GM23338 (cell line): ENCODE data around the gene OTUB2. TPM values are rescaled to one million over a fixed set of nuclear protein-coding genes. Genes with fewer than 3 reads are reported as not detected.

ENCODE experiments used
- ATAC-seq: fragments of 200-7000 bp; cut with Tn5 transposase; 3 replicates; pipeline ENCODE4 v1.9.1; 2020
- DNase-seq: peaks from one replicate; pipeline ENCODE4 v3.0.0-alpha.2; 2015; ENCODE audit warnings: low spot score
- H2AFZ ChIP-seq: fragments of 200-600 bp; sonication (generic); 2 replicates; pipeline ENCODE4 v1.8.0; 2016; ENCODE audit warnings: antibody characterized with exemption, mild to moderate bottlenecking, moderate library complexity
- H3F3A ChIP-seq: fragments of 200-600 bp; sonication (generic); replicated peaks from 2 replicates; pipeline ENCODE4 v1.8.0; 2017; ENCODE audit warnings: antibody characterized with exemption, mixed run types, low read depth
- H3K27ac ChIP-seq: fragments of 200-600 bp; sonication (generic); 2 replicates; pipeline ENCODE4 v1.6.1; 2016; ENCODE audit warnings: low read depth
- H3K27me3 ChIP-seq: fragments of 200-600 bp; sonication (generic); 2 replicates; pipeline ENCODE4 v1.8.0; 2016; ENCODE audit warnings: mild to moderate bottlenecking, mixed run types, moderate library complexity; ENCODE audit not compliant: insufficient read depth
- H3K36me3 ChIP-seq: fragments of 200-600 bp; sonication (generic); 2 replicates; pipeline ENCODE4 v1.8.0; 2016; ENCODE audit warnings: mild to moderate bottlenecking; ENCODE audit not compliant: insufficient read depth
- H3K4me1 ChIP-seq: fragments of 200-600 bp; sonication (generic); 2 replicates; pipeline ENCODE4 v1.8.0; 2016; ENCODE audit warnings: mild to moderate bottlenecking, moderate library complexity; ENCODE audit not compliant: insufficient read depth
- H3K4me2 ChIP-seq: fragments of 200-600 bp; sonication (generic); 2 replicates; pipeline ENCODE4 v1.7.1; 2017; ENCODE audit warnings: mixed run types
- H3K4me3 ChIP-seq: fragments of 200-600 bp; sonication (generic); 2 replicates; pipeline ENCODE4 v1.6.1; 2016; ENCODE audit warnings: mixed run types
- H3K79me2 ChIP-seq: fragments of 200-600 bp; sonication (generic); replicated peaks from 2 replicates; pipeline ENCODE4 v1.8.0; 2017; ENCODE audit warnings: mild to moderate bottlenecking; ENCODE audit not compliant: insufficient read depth
- H3K9me2 ChIP-seq: fragments of 200-600 bp; sonication (generic); 2 replicates; pipeline ENCODE4 v1.8.0; 2017; ENCODE audit not compliant: insufficient read depth
- H4K20me1 ChIP-seq: fragments of 200-600 bp; sonication (generic); replicated peaks from 2 replicates; pipeline ENCODE4 v1.8.0; 2017; ENCODE audit warnings: mild to moderate bottlenecking; ENCODE audit not compliant: insufficient read depth
- H3K27ac Mint-ChIP-seq: 2 replicates; pipeline ENCODE4 v1.8.0; 2020; ENCODE audit warnings: inconsistent platforms, mild to moderate bottlenecking, moderate library complexity, mixed read lengths
- H3K27me3 Mint-ChIP-seq: 3 replicates; pipeline ENCODE4 v1.8.0; 2022; ENCODE audit warnings: low read depth, mild to moderate bottlenecking, moderate library complexity, mixed read lengths, inconsistent platforms; ENCODE audit not compliant: insufficient read depth, poor library complexity
- H3K36me3 Mint-ChIP-seq: 3 replicates; pipeline ENCODE4 v1.8.0; 2021; ENCODE audit warnings: low read depth, mild to moderate bottlenecking, inconsistent platforms, moderate library complexity, mixed read lengths
- H3K4me1 Mint-ChIP-seq: 3 replicates; pipeline ENCODE4 v1.8.0; 2020; ENCODE audit warnings: mild to moderate bottlenecking, inconsistent platforms, mixed read lengths
- H3K4me3 Mint-ChIP-seq: 3 replicates; pipeline ENCODE4 v1.8.0; 2021; ENCODE audit warnings: moderate library complexity, mild to moderate bottlenecking, inconsistent platforms, mixed read lengths
- H3K9me3 Mint-ChIP-seq: 3 replicates; pipeline ENCODE4 v1.8.0; 2020; ENCODE audit warnings: moderate library complexity, mild to moderate bottlenecking, inconsistent platforms, mixed read lengths
- EZH2 ChIP-seq: fragments of 200-600 bp; sonication (generic); IDR thresholded peaks from one replicate; pipeline ENCODE4 v1.8.0; 2017; ENCODE audit warnings: antibody characterized with exemption, mild to moderate bottlenecking, low read depth; ENCODE audit not compliant: unreplicated experiment
- EZH2phosphoT487 ChIP-seq: fragments of 200-600 bp; sonication (generic); IDR thresholded peaks from one replicate; pipeline ENCODE4 v1.8.1; 2018; ENCODE audit warnings: antibody characterized with exemption; ENCODE audit not compliant: unreplicated experiment
- JUNB ChIP-seq: IDR thresholded peaks from one replicate; pipeline ENCODE4 v1.6.1; 2016; ENCODE audit warnings: antibody characterized with exemption; ENCODE audit not compliant: unreplicated experiment
- NANOG ChIP-seq: IDR thresholded peaks from 2 replicates; pipeline ENCODE4 v1.6.1; 2016; ENCODE audit warnings: antibody characterized with exemption, borderline replicate concordance
- POLR2AphosphoS5 ChIP-seq: IDR thresholded peaks from 2 replicates; pipeline ENCODE4 v1.6.1; 2016; ENCODE audit warnings: antibody characterized with exemption, low read depth
- ZNF114 ChIP-seq: fragments of 250-450 bp; sonication (Bioruptor Pico); IDR thresholded peaks from 2 replicates; pipeline ENCODE4 v1.5.0; 2020; ENCODE audit warnings: mild to moderate bottlenecking, moderate library complexity
- ZNF331 ChIP-seq: fragments of 250-450 bp; sonication (Bioruptor Pico); IDR thresholded peaks from 2 replicates; pipeline ENCODE4 v1.5.0; 2020; ENCODE audit warnings: low read depth, mild to moderate bottlenecking, moderate library complexity
- polyA plus RNA-seq: library from polyadenylated mRNA; unstranded; fragments of >200 nt; fragmentation: Nextera tagmentation; extraction: Ambion mirVana; gene quantifications from 2 replicates; pipeline ENCODE4 v1.2.1, GENCODE V29; 2016
- total RNA-seq: library from RNA; depleted of rRNA; stranded (reverse); fragments of >200 nt; shearing (Covaris generic); gene quantifications from 2 replicates; pipeline ENCODE4 v1.2.3, GENCODE V29; 2014
- TF ChIP-seq, protein P1 (sequence below): IDR thresholded peaks from one replicate; pipeline ENCODE4 v1.6.1; 2018; ENCODE audit warnings: antibody characterized with exemption; ENCODE audit not compliant: unreplicated experiment
- TF ChIP-seq, protein P2 (sequence below): fragments of 250-450 bp; sonication (Bioruptor Pico); IDR thresholded peaks from 2 replicates; pipeline ENCODE4 v1.5.0; 2020; ENCODE audit warnings: mild to moderate bottlenecking, moderate library complexity
- TF ChIP-seq, protein P3 (sequence below): IDR thresholded peaks from 2 replicates; pipeline ENCODE4 v1.6.1; 2016; ENCODE audit warnings: antibody characterized with exemption
- TF ChIP-seq, protein P4 (sequence below), 2 experiments: fragments of 200-600 bp in 1 of 2; sonication (generic) in 1 of 2; conservative IDR thresholded peaks; 2 replicates each; pipeline versions ENCODE4 v1.5.1 to v1.6.1; 2016 to 2017; ENCODE audit warnings: antibody characterized with exemption in 2 of 2, low read depth in 2 of 2, mild to moderate bottlenecking in 2 of 2, moderate library complexity in 1 of 2

Gene OTUB2
- total and polyA plus RNA-seq, 2 experiments from 2014 or later = 2.1 to 4.1 TPM

DNA sequence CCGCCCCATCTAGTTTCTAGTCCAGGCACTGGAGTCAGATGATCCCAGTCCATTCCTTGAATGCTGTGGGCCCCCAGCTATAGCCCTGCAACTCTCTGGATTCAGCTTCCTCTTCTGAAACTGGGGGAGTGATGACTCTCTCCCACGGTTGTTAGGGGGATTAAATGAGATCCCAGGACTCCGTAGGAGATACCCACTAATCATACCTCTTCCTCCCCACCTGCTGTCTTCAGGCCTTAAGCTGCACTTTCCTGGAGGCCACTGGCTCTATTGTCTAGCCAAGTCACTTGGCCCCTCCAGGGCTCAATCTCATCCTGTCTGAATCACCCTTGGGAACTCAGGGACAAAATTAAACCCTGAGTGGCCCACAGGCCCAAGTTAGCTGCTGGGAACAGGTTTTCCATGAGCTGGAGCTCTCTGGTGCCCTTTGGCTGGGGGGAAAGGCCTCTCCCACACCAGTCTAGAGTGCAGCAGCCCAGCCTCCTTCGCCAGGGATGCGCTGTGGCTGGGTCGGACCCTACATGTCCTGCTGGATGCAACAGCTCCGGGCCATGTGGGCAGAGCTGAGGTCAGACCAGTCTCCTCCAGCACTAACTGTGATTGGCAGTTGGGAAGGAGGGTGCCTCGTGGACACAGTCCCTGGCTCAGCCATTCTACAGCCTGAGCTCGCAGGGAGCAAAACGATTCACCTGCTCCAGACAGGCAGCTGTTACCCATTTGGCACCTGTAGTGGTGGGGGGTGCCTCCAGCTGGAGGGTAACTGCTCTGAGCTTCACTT, 43.7 kb upstream of the OTUB2 start:
- TF ChIP-seq EZH2phosphoT487 (no peak), JUNB (no peak), NANOG (no peak), ZNF114 (CRISPR knock-in tag) (no peak), POLR2AphosphoS5 (no peak), EZH2 (no peak), ZNF331 (CRISPR knock-in tag) (no peak)
- TF ChIP-seq, protein P1, sequence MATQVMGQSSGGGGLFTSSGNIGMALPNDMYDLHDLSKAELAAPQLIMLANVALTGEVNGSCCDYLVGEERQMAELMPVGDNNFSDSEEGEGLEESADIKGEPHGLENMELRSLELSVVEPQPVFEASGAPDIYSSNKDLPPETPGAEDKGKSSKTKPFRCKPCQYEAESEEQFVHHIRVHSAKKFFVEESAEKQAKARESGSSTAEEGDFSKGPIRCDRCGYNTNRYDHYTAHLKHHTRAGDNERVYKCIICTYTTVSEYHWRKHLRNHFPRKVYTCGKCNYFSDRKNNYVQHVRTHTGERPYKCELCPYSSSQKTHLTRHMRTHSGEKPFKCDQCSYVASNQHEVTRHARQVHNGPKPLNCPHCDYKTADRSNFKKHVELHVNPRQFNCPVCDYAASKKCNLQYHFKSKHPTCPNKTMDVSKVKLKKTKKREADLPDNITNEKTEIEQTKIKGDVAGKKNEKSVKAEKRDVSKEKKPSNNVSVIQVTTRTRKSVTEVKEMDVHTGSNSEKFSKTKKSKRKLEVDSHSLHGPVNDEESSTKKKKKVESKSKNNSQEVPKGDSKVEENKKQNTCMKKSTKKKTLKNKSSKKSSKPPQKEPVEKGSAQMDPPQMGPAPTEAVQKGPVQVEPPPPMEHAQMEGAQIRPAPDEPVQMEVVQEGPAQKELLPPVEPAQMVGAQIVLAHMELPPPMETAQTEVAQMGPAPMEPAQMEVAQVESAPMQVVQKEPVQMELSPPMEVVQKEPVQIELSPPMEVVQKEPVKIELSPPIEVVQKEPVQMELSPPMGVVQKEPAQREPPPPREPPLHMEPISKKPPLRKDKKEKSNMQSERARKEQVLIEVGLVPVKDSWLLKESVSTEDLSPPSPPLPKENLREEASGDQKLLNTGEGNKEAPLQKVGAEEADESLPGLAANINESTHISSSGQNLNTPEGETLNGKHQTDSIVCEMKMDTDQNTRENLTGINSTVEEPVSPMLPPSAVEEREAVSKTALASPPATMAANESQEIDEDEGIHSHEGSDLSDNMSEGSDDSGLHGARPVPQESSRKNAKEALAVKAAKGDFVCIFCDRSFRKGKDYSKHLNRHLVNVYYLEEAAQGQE = no peak
- TF ChIP-seq, protein P2, sequence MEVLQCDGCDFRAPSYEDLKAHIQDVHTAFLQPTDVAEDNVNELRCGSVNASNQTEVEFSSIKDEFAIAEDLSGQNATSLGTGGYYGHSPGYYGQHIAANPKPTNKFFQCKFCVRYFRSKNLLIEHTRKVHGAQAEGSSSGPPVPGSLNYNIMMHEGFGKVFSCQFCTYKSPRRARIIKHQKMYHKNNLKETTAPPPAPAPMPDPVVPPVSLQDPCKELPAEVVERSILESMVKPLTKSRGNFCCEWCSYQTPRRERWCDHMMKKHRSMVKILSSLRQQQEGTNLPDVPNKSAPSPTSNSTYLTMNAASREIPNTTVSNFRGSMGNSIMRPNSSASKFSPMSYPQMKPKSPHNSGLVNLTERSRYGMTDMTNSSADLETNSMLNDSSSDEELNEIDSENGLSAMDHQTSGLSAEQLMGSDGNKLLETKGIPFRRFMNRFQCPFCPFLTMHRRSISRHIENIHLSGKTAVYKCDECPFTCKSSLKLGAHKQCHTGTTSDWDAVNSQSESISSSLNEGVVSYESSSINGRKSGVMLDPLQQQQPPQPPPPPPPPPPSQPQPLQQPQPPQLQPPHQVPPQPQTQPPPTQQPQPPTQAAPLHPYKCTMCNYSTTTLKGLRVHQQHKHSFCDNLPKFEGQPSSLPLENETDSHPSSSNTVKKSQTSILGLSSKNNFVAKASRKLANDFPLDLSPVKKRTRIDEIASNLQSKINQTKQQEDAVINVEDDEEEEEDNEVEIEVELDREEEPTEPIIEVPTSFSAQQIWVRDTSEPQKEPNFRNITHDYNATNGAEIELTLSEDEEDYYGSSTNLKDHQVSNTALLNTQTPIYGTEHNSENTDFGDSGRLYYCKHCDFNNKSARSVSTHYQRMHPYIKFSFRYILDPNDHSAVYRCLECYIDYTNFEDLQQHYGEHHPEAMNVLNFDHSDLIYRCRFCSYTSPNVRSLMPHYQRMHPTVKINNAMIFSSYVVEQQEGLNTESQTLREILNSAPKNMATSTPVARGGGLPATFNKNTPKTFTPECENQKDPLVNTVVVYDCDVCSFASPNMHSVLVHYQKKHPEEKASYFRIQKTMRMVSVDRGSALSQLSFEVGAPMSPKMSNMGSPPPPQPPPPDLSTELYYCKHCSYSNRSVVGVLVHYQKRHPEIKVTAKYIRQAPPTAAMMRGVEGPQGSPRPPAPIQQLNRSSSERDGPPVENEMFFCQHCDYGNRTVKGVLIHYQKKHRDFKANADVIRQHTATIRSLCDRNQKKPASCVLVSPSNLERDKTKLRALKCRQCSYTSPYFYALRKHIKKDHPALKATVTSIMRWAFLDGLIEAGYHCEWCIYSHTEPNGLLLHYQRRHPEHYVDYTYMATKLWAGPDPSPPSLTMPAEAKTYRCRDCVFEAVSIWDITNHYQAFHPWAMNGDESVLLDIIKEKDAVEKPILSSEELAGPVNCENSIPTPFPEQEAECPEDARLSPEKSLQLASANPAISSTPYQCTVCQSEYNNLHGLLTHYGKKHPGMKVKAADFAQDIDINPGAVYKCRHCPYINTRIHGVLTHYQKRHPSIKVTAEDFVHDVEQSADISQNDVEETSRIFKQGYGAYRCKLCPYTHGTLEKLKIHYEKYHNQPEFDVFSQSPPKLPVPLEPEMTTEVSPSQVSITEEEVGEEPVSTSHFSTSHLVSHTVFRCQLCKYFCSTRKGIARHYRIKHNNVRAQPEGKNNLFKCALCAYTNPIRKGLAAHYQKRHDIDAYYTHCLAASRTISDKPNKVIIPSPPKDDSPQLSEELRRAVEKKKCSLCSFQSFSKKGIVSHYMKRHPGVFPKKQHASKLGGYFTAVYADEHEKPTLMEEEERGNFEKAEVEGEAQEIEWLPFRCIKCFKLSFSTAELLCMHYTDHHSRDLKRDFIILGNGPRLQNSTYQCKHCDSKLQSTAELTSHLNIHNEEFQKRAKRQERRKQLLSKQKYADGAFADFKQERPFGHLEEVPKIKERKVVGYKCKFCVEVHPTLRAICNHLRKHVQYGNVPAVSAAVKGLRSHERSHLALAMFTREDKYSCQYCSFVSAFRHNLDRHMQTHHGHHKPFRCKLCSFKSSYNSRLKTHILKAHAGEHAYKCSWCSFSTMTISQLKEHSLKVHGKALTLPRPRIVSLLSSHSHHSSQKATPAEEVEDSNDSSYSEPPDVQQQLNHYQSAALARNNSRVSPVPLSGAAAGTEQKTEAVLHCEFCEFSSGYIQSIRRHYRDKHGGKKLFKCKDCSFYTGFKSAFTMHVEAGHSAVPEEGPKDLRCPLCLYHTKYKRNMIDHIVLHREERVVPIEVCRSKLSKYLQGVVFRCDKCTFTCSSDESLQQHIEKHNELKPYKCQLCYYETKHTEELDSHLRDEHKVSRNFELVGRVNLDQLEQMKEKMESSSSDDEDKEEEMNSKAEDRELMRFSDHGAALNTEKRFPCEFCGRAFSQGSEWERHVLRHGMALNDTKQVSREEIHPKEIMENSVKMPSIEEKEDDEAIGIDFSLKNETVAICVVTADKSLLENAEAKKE = no peak
- TF ChIP-seq, protein P3, sequence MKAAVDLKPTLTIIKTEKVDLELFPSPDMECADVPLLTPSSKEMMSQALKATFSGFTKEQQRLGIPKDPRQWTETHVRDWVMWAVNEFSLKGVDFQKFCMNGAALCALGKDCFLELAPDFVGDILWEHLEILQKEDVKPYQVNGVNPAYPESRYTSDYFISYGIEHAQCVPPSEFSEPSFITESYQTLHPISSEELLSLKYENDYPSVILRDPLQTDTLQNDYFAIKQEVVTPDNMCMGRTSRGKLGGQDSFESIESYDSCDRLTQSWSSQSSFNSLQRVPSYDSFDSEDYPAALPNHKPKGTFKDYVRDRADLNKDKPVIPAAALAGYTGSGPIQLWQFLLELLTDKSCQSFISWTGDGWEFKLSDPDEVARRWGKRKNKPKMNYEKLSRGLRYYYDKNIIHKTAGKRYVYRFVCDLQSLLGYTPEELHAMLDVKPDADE = no peak
- TF ChIP-seq, protein P4, sequence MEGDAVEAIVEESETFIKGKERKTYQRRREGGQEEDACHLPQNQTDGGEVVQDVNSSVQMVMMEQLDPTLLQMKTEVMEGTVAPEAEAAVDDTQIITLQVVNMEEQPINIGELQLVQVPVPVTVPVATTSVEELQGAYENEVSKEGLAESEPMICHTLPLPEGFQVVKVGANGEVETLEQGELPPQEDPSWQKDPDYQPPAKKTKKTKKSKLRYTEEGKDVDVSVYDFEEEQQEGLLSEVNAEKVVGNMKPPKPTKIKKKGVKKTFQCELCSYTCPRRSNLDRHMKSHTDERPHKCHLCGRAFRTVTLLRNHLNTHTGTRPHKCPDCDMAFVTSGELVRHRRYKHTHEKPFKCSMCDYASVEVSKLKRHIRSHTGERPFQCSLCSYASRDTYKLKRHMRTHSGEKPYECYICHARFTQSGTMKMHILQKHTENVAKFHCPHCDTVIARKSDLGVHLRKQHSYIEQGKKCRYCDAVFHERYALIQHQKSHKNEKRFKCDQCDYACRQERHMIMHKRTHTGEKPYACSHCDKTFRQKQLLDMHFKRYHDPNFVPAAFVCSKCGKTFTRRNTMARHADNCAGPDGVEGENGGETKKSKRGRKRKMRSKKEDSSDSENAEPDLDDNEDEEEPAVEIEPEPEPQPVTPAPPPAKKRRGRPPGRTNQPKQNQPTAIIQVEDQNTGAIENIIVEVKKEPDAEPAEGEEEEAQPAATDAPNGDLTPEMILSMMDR (conservative IDR thresholded peaks at IDR 0.05; ENCODE audit: low read depth in 2 of 2) = no peak
- Histone ChIP-seq H3K79me2 (no peaks in the 10 kb centered on the region), H3K27ac (no peak overlapping the region), H3K4me2 (no peak overlapping the region), H3F3A (no peaks in the 10 kb centered on the region), H3K9me2 (no peaks in the 10 kb centered on the region), H4K20me1 (no peaks in the 10 kb centered on the region), H3K4me1 (no peaks in the 10 kb centered on the region), H3K27me3 (no peaks in the 10 kb centered on the region), H2AFZ (no peak overlapping the region), H3K4me3 (no peak overlapping the region), H3K36me3 (no peaks in the 10 kb centered on the region)
- Mint-ChIP-seq H3K27ac (no peak overlapping the region), H3K9me3 (no peaks in the 10 kb centered on the region), H3K27me3 (peaks cover 3% of the 10 kb centered on the region), H3K4me3 (no peak overlapping the region), H3K36me3 (no peaks in the 10 kb centered on the region), H3K4me1 (peaks cover 13% of the 10 kb centered on the region)
- DNase-seq (no peak), ATAC-seq (no peak)
